GM12878 (cell line): ENCODE data around the gene FCER2. TPM values are rescaled to one million over a fixed set of nuclear protein-coding genes. Genes with fewer than 3 reads are reported as not detected.

Experiments used
- BACH1 ChIP-seq: fragments of 450-650 bp; IDR thresholded peaks from 2 replicates; pipeline ENCODE4 v1.6.1; 2017; ENCODE audit warnings: mild to moderate bottlenecking, borderline replicate concordance
- BCLAF1 ChIP-seq: fragments of 450-650 bp; IDR thresholded peaks from 2 replicates; pipeline ENCODE4 v1.6.1; 2017; ENCODE audit warnings: antibody characterized with exemption, mild to moderate bottlenecking, moderate library complexity
- BHLHE40 ChIP-seq, 2 experiments: fragments of 450-650 bp in 1 of 2; IDR thresholded peaks; 2 replicates each; pipeline ENCODE4 v1.6.1; 2011 to 2017; ENCODE audit warnings: low read depth in 2 of 2, borderline replicate concordance in 1 of 2, improper control_type of control experiment in 1 of 2, low read length in 1 of 2, mild to moderate bottlenecking in 1 of 2
- CBX3 ChIP-seq: fragments of 200-600 bp; sonication (generic); IDR thresholded peaks from 2 replicates; pipeline ENCODE4 v1.6.1; 2016; ENCODE audit warnings: low read depth, borderline replicate concordance
- CBX5 ChIP-seq: sonication (generic); IDR thresholded peaks from 2 replicates; pipeline ENCODE4 v1.6.1; 2016; ENCODE audit warnings: low read depth, moderate library complexity, mild to moderate bottlenecking, inconsistent platforms
- DPF2 ChIP-seq: fragments of 450-650 bp; IDR thresholded peaks from 2 replicates; pipeline ENCODE4 v1.6.1; 2017; ENCODE audit warnings: mild to moderate bottlenecking
- EZH2 ChIP-seq: IDR thresholded peaks from 2 replicates; pipeline ENCODE4 v1.6.1; 2012; ENCODE audit warnings: low read depth, mild to moderate bottlenecking, control low read depth, inconsistent platforms, low read length, borderline replicate concordance; ENCODE audit not compliant: control insufficient read depth
- FOXK2 ChIP-seq: fragments of 450-650 bp; IDR thresholded peaks from 2 replicates; pipeline ENCODE4 v1.6.1; 2017; ENCODE audit warnings: mild to moderate bottlenecking, moderate library complexity
- IKZF1 ChIP-seq: fragments of 450-650 bp; conservative IDR thresholded peaks from 2 replicates; pipeline ENCODE4 v1.6.1; 2017; ENCODE audit warnings: antibody characterized with exemption, mild to moderate bottlenecking
- IKZF2 ChIP-seq, 2 experiments: fragments of 450-650 bp; IDR thresholded peaks; 2 replicates each; pipeline ENCODE4 v1.6.1; 2017; ENCODE audit warnings: mild to moderate bottlenecking in 2 of 2, moderate library complexity in 2 of 2
- MEF2A ChIP-seq: IDR thresholded peaks from 2 replicates; pipeline ENCODE4 v1.6.1; 2011; ENCODE audit warnings: low read depth, mild to moderate bottlenecking, low read length, moderate library complexity; ENCODE audit not compliant: insufficient read depth
- MEF2B ChIP-seq: fragments of 450-650 bp; IDR thresholded peaks from 2 replicates; pipeline ENCODE4 v1.6.1; 2018; ENCODE audit warnings: mild to moderate bottlenecking, moderate library complexity; ENCODE audit not compliant: partially characterized antibody, poor library complexity, severe bottlenecking
- MXI1 ChIP-seq: fragments of 150-350 bp; IDR thresholded peaks from 2 replicates; pipeline ENCODE4 v1.6.1; 2011; ENCODE audit warnings: low read depth, mild to moderate bottlenecking, inconsistent platforms, low read length, improper control_type of control experiment
- MYB ChIP-seq: fragments of 150-350 bp; IDR thresholded peaks from 2 replicates; pipeline ENCODE4 v1.6.1; 2014; ENCODE audit warnings: mild to moderate bottlenecking, low read depth, low read length, borderline replicate concordance
- NBN ChIP-seq: fragments of 450-650 bp; IDR thresholded peaks from 2 replicates; pipeline ENCODE4 v1.6.1; 2016
- NR2C1 ChIP-seq: fragments of 450-650 bp; IDR thresholded peaks from 2 replicates; pipeline ENCODE4 v1.6.1; 2017; ENCODE audit warnings: antibody characterized with exemption, mild to moderate bottlenecking, moderate library complexity
- NR2C2 ChIP-seq: IDR thresholded peaks from 2 replicates; pipeline ENCODE4 v1.6.1; 2011; ENCODE audit warnings: borderline replicate concordance, low read depth; ENCODE audit not compliant: control insufficient read depth, insufficient read length
- PAX5 ChIP-seq: IDR thresholded peaks from 2 replicates; pipeline ENCODE4 v1.6.1; 2011; ENCODE audit warnings: low read depth, low read length, borderline replicate concordance
- SMC3 ChIP-seq: IDR thresholded peaks from 2 replicates; pipeline ENCODE4 v1.6.1; 2011; ENCODE audit warnings: low read length, improper control_type of control experiment, borderline replicate concordance
- SRF ChIP-seq, 2 experiments: IDR thresholded peaks; 2 replicates each; pipeline ENCODE4 v1.6.1; 2011; ENCODE audit warnings: low read depth in 2 of 2, low read length in 2 of 2, mild to moderate bottlenecking in 1 of 2, moderate library complexity in 1 of 2
- SUZ12 ChIP-seq: fragments of 200-600 bp; sonication (generic); IDR thresholded peaks from one replicate; pipeline ENCODE4 v1.6.1; 2018; ENCODE audit warnings: antibody characterized with exemption, mild to moderate bottlenecking; ENCODE audit not compliant: unreplicated experiment
- TBL1XR1 ChIP-seq: IDR thresholded peaks from 2 replicates; pipeline ENCODE4 v1.6.1; 2012; ENCODE audit warnings: low read depth, low read length, improper control_type of control experiment
- ZBTB40 ChIP-seq: fragments of 450-650 bp; IDR thresholded peaks from 2 replicates; pipeline ENCODE4 v1.6.1; 2016; ENCODE audit warnings: mild to moderate bottlenecking, moderate library complexity, borderline replicate concordance
- polyA plus RNA-seq, 11 experiments: library from polyadenylated mRNA; depleted of rRNA in 4 of 11; unstranded in 6 of 11; stranded (reverse) in 5 of 11; fragments of >200 nt; fragmentation: Nextera tagmentation in 4 of 11; fragmentation: Illumina TruSeq in 1 of 11; extraction: Ambion mirVana in 4 of 11; extraction: Trizol in 1 of 11; gene quantifications; 1 replicate in 1 of 11; 2 replicates in 10 of 11; pipeline versions ENCODE4 v1.2.1 to v1.2.3, GENCODE V29; 2011 to 2016; ENCODE audit warnings: inconsistent platforms in 2 of 11, missing spikeins in 2 of 11, low read depth in 1 of 11
- total RNA-seq, 4 experiments: library from RNA; depleted of rRNA in 3 of 4; stranded (reverse); fragments of >200 nt in 3 of 4; fragmentation: Illumina TruSeq in 1 of 4; extraction: Trizol in 1 of 4; gene quantifications; 2 replicates each; pipeline versions ENCODE4 v1.2.1 to v1.2.3, GENCODE V29; 2013 to 2021
- TF ChIP-seq, protein P1 (sequence below): IDR thresholded peaks from 2 replicates; pipeline ENCODE4 v1.6.1; 2012; ENCODE audit warnings: low read depth, low read length, improper control_type of control experiment

The FCER2 gene
- total and polyA plus RNA-seq, 10 of the 15 experiments (the other 5 are each of a cell fraction or from before 2014, with no cell fraction given): 44.0 to 424 (median 241) TPM

DNA sequence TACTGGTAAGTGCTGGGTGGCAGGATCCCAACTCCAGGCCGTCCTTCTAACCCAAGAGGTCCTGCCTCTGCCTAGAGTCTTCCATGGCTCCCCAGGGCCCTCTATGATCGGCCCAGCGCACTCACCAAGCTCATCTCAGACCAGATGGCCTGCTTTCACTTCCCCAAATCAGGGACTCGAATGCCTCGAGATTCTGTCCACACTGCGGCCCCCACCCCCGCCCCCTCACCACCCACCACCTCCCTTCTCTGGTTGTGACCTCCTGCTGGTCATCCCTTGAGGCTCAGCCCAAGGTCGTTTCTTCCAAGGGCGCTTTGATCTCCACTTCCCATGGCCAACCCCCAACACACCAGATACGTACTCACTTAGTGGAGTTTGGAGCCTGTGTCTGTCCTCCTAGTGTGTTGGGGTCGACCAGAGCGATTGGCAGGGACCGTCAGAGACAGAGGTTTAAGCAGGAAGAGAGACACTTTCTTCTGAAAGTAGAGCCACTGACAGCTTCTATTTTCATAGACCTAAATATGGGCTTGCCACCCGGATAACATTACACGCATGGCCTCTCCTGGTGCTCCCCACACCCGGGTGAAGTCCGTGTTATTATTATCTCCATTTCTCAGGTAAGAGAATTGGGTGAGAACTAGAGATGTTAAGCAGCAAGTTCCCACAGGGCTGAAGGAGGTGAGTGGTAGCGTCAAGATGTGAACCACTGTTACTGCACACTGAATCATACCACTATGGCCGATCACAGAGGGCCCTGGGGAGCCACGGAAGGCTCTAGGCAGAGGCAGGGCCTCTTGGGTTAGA, at the start of gene FCER2 (continued):
- TF ChIP-seq ZBTB40: no peak
- TF ChIP-seq FOXK2: no peak
- TF ChIP-seq BHLHE40 (IDR thresholded peaks at IDR 0.05; ENCODE audit: borderline replicate concordance in 1 of 2, low read depth in 2 of 2, low read length in 1 of 2): peak; percentile 48 to 72
- no peak for TF ChIP-seq NR2C2
- TF ChIP-seq BCLAF1: no peak
- peak; percentile 76 for TF ChIP-seq TBL1XR1
- TF ChIP-seq SUZ12: no peak
- TF ChIP-seq SMC3: peak; percentile 2; the same call in 1 of the 2 replicates
- no peak; the same call in 1 of the 2 replicates for TF ChIP-seq BACH1
- TF ChIP-seq EZH2: no peak
- peak; percentile 92 to 97 for TF ChIP-seq SRF (IDR thresholded peaks at IDR 0.05; ENCODE audit: low read depth in 2 of 2, low read length in 2 of 2)
- no peak; the same call in none of the 2 replicates for TF ChIP-seq NBN
- TF ChIP-seq, protein P1, sequence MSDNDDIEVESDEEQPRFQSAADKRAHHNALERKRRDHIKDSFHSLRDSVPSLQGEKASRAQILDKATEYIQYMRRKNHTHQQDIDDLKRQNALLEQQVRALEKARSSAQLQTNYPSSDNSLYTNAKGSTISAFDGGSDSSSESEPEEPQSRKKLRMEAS: no peak; the same call in 1 of the 2 replicates
- no peak; the same call in none of the 2 replicates for TF ChIP-seq DPF2
- TF ChIP-seq CBX3: no peak
- TF ChIP-seq CBX5: peak; percentile 90
- peak; percentile 98 for TF ChIP-seq MEF2B
- TF ChIP-seq MXI1: 0 out of 2 replicates have a peak, but pooled peaks have one; percentile 47
- TF ChIP-seq IKZF1: peak; percentile 61
- no peak for TF ChIP-seq MYB
- TF ChIP-seq IKZF2 (IDR thresholded peaks at IDR 0.05): peak; percentile 60
- TF ChIP-seq PAX5: peak; percentile 90
- no peak for TF ChIP-seq NR2C1
- TF ChIP-seq MEF2A: peak; percentile 92
